ENCODE measurements around the gene SLC9A9.

The SLC9A9 gene

DNA sequence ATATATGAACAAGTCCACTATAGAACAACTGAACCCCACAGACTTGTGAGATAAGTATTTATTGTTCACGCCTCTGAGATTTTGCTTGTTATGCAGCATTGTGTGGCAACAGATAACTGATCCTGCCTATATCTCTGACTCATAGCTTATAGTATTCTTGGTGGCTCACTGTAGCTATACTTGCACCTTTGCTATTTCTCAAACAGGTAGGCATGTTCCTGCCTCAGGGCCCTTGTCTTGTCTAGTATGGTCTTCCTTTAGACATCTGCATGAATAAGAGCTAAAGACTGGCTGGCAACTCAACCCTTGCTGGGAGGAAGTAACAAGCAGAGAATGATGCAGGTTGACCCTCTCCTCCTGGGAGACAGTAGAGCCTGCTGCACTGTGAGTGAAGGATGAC, 472.6 kb downstream of the SLC9A9 start:
- DNase-seq = no peak

GRCh38 chr3:143367171-143367570, 481.1 kb downstream of the SLC9A9 start:
- no peak for DNase-seq

DNA sequence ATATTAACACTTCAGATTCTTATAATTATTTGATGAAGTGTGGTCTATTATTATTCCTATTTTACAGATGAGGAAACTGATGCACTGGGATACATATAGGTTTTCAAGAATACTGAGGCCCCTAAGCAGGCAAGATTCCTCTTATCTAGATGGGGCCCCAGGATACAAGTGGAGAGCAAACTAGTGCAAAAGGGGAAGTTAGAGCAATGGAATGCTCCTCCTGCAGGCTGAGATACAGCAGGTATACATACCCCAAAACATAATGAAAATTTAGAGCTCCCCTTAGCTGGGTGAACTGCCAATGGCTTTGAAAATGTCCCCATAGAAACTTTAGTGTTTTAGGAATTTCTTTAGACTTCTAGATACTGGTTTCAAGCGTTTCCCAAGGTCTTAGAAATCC, 481.6 kb downstream of the SLC9A9 start:
- DNase-seq = no peak

- DNase-seq = no peak
Measured at GRCh38 chr3:143363949-143364348, 484.3 kb downstream of the SLC9A9 start.

DNA sequence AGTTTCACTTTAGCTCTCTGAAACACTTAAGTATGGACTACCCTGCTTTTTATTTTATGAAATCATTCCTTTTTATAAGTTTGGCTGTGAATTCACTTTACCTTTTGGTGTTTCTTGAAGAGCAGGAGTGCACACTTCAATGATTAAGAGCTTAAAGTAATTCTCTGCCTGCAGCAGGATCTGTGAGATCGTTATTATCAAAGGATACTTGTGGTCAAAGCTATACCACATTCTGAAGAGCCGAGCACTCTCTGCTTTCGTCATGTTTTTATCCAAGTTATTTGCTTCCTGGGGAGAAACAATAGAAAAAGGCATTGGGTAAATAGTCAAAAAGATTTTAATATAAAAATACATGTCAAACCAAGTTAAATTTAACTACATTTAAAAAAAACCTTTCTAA, 485.0 kb downstream of the SLC9A9 start:
- DNase-seq = no peak

DNA sequence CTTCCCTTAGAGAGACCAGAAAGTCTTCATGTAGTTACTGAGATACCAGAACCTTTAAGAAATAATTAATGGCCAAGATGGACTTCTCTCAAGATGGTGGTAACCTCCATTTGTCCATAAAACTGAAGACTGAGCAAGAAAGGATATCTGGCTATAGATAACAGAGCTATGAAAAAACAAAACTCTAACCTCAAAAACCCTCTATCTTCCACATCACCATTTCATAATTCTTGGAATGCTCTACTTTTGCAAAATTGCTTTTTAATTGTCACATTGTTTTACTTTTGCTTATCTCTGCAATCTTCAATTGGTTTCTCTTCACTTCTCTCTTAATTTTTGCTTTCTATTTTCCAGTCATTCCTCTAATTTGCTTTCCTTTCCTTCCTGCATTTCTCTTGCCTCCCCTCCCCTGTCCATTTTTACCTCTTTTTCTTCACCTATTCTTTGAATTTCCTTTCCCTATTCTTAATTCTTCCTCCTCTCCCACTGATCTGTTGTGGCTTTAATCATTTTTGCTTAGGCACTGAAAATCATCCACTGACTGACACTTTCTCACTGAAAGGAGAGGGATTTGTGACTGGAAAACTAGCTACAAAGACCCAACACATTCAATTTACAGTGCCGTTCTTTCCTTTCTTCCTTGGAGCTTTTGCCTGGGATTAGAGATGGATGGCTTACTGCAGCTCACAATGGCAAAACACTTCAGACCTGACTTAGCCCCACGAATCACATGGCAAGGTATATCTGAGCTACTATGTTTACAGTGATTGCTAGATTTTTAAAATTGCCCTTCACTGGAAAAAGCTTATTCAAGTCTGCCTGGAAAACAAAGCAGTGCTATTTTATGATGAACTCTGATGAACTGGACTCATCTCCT, 485.9 kb downstream of the SLC9A9 start:
- DNase-seq = no peak

GRCh38 chr3:143361589-143361988, 486.7 kb downstream of the SLC9A9 start:
- DNase-seq = no peak

GRCh38 chr3:143360244-143360643, 488.0 kb downstream of the SLC9A9 start:
- no peak for DNase-seq

DNA sequence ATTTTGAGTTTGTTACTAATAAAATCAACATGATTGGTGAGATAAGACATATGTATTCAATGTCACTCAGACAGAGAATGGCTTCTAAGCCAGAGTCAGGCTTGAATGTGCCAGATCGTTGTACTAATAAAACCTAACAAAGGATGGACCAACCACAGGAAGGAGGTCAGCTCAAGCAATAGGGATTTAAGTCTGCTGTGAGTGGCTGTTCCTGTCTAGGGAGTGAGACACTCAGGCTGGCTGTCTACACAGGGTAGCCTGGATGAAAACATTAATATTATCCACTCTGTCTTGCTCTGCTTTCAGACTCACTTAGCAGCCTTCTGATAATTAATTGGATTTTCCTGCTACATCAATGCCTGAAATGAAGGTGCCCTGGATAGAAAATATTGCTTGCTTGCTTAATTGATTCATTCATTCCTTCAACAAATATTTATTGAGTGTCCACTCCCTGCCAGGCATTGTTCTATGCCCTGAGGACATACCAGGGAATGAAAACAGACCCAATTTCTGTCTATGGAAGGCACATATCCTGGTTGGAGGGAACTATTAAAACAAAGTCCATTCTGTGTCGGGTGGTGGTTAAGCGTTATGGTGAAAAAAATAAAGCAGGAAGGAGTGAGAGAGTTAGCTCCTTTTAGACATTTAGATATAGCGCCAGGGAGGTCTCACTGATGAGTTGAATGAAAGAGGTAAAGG, 489.3 kb downstream of the SLC9A9 start:
- no peak for DNase-seq

GRCh38 chr3:143358155-143358792, 490.0 kb downstream of the SLC9A9 start:
- no peak for DNase-seq

DNA sequence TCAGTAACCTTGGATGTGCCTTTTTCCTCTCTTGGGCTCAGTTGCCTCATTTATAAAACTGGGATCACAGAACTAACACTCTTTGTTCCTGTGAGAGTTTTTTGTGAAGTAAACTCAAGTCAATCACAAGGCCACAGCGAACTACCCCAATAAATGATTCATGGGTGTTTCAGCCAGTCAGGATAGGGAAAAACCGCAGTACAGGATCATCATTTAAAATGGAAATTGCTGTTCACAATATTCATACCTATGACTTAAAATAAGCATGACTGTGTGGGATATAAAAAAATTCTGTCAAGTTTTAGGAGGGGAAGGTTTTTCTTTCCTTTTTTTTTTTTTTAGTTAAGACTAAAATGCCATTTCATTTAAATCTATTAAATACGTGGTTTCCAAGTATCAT, 490.6 kb downstream of the SLC9A9 start:
- no peak for DNase-seq

DNA sequence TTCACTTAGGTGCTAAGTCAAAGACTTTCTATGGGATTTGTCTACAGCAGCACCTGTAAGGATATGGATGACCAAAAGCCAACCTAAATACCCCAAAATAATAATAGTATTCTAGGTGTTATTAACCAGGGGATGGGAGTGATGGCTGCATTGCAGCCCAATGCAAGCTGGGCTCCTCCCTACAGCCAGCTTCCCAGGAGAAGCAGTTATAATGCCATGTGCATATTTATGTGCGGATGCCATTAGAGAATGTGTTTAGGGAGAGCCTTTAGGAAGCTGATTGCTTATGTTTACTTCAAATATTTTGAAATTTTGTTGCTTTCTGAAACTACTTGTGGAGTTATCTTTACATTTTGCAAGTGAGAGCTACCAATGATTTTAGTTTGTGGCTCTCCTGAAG, 491.4 kb downstream of the SLC9A9 start:
- no peak for DNase-seq

GRCh38 chr3:143354342-143354741, 493.9 kb downstream of the SLC9A9 start:
- DNase-seq = no peak

DNA sequence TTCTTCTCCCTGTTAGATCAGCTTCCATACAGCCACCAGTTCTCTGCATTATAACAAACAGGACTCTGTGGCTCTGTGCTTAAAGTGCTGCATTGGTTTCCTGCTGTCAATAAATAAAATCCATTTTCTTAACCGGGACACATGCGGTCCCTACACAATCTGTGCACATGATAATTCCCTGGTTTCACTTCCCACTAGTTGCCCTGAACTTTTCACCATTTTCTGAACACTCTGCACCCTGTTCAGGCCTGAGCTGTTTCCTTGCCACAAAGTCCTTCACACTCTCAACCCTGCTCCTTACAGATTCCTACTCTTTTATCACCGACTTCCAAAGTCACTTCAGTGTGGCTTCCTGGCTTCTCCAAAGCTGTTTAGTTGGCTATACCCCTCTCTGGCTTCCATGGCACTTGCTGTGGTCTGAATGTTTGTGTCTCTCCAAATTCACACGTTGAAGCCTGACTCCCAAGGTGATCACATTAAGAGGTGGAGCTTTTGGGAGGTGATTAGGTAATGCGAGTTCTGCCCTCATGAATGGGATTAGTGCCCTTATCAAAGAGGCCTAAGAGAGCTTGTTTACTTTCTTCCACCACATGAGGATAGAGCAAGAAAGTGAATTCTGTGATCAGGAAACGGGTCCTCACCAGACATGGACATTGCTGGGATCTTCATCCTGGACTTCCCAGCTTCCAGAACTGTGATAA, 495.3 kb downstream of the SLC9A9 start:
- no peak for DNase-seq

DNA sequence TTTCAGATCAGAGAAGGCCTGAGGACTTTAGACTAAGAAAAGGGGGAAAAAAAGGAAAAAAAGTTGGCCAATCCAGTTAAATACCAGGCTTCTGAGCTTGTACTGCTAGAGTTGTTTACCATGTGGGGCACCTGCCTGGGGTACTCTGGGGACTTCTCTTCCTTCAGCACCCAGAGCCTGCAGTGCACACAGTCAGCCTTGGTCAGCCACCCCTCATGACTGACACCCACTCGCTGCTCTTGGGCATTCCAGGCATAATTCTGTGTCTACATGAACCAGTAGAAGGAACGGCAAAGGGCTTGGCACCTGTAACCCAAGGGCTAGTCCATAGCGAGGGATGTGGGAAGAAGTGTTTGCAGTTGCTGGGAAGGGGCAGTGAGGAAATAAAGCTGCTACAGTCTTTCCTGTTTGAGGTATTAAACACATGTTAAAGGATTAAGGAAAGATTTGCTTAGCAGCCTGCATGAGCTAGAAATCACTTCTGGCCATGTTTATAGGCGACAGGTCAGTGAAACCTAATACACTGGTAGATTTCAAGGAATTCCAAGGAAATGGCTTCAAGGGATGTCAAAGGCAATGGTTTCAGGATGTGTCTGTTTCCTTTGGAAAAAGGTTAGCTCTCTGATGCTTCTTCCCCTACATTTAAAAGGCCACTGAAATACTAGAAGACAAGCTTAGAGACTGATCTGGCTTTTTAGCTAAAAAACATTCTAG, 496.2 kb downstream of the SLC9A9 start:
- DNase-seq = no peak

GRCh38 chr3:143351354-143351753, 496.9 kb downstream of the SLC9A9 start:
- no peak for DNase-seq

DNA sequence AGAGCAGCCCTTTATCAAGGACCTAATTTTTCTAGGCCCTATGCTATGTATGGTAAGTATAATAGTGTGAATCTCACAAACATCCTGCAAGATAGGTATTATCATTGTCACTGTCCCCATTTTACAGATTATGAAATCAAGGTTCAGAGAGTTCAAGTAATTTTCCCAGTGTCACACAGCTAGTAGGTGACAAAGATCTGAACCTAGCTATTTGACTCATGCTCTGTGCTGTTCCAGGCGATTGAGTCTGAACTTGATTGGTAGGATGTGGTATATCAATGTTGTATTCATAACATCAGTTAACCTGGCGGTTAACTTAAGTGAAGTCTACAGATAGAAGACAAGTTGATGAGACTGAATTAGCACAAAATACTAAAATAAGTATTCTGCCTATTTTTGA, 498.8 kb downstream of the SLC9A9 start:
- no peak for DNase-seq

DNA sequence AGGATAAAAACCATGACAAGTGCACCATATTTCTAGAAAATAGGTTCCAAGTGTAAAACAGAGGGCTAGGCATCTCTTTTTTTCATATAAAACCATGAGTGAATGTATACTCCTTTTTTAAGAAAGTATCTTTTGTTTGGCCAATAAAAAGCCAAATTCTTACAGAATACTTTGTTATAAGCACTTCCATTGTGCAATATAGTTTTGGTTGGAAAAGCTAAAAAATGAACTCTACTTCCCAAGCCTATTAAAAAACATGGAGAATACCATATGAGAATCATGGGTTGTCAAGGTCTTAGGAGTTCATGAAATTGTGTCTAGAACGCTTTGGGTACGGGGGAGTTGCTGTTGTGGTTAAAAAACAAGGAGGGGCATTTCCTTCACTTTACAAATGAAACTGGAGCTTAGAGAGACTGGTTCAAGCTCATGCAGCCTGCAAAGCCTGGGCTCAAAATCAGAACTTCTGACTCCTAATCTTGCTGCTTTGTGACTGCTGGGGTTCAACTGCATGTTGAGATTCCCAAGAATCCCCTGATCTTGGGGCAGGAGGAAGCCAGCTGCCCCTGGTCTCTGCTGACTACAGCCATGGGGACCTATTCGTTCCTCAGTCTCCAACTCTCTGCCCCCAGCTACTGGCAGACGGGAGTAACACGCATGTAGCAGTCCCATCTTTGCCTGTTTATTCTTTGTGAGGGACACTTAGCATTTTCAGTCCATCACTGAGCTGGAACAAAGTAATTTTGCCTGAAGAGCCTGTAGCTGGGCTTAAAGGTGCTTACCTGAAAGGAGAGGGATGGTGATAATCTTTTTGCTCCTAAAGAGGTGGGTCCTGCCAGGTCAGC, 499.6 kb downstream of the SLC9A9 start:
- DNase-seq = no peak

DNA sequence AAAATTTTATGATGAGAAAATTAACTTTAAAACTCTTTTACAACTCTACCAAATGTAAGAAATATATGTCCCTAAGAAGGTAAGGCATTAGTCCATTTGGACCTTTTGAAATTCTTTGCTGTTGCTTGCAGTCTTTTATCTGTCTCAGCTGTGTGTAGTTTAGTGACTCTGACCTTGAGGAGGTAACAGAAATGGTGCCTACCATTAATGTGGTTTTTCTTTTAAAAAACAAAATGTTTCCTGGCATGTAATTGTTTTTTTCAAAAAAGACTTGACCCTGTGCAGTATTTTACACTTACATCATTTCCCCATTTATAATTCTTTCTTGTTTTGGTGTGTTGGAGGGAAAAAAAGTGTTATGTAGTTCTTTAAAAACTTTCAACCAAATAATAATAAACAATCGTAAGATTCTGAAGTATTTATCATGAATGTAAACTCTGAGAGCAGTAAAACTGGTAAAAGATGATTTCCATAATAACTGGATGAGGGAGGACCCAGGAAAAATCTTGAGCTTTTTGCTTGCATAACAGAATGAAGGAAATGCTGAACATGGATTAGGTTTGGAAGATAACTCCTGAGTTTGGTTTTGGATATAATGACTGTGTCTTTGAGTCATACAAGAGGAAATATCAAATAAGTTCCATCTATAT, 503.6 kb downstream of the SLC9A9 start:
- no peak for DNase-seq

DNA sequence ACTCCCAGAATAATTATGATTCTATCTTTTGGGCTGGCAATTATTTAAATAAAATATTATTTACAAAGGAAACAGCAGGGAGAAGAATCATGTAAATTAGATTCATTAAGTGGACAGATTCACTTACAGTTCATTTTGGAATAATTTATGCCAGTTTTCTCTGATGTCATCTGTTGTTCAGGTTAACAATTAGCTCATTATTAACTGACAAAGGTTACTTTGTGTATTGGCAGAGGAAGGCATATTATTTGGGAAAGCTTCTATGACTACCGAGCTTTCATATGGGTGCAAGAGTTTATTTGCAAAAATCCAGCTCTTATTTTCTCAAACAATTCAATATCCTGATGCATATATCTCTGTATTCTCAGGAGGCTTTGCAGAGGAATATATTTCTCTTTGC, 504.3 kb downstream of the SLC9A9 start:
- DNase-seq = no peak

GRCh38 chr3:143343031-143343430, 505.2 kb downstream of the SLC9A9 start:
- DNase-seq = no peak
